GM04504 (cell line): ENCODE results near the gene ZMAT3.
A peak's percentile ranks its signal among the peaks of the same experiment; 100 is the strongest.
"Not testable (repeated sequence)": the region's sequence is repeated elsewhere in the genome, so short reads cannot be mapped to it uniquely, and the experiment has no call there.

ENCODE experiments used
- DNase-seq: peaks from one replicate; pipeline ENCODE4 v3.0.0-alpha.2; 2012; ENCODE audit warnings: low read depth

Gene ZMAT3, protein sequence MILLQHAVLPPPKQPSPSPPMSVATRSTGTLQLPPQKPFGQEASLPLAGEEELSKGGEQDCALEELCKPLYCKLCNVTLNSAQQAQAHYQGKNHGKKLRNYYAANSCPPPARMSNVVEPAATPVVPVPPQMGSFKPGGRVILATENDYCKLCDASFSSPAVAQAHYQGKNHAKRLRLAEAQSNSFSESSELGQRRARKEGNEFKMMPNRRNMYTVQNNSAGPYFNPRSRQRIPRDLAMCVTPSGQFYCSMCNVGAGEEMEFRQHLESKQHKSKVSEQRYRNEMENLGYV

GRCh38 chr3:179071323-179072099 is at the start of gene ZMAT3:
Gene ZMAT3 (minus strand): TSS chr3:179071809. CDS start chr3:179067752, 4,057 bp downstream.
- DNase-seq: peak; percentile 63

DNA sequence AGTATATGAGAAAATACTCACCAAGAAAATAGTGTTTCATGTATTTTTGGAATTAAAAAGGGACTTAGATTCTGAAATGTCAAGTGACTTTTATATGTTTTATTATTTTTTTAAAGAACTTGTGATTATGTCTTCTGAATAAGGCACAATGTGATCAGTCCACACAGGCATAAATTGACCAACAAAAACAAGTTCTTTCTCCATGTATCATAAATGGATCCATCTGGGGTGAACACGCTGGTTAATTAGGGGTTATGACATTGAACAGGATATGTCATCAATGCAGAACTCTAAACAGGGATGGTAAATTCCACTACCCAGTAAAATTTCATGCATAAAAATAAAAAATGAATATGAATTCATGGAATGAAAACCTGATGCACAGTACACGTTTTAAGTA is 45.2 kb upstream of the ZMAT3 start:
- DNase-seq: no peak

GRCh38 chr3:179115444-179115843 is 43.8 kb upstream of the ZMAT3 start:
- DNase-seq: not testable (repeated sequence)

DNA sequence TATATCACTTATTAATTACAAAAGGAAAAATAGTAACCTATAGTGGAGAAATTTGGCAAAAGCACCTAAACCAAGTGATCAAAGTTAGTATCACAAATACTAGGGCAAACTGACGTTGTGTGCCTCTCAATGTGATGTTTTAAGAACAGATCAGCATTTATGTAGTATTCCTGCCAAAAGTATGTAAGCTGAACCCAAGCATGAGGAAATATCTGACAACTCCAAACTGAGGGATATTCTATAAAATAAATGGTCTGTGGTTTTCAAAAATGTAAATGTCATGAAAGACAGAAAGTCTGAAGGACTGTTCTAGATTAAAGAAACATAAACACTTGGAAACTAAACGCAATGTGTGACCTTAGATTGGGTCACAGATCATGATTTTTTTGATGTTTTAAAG is 42.3 kb upstream of the ZMAT3 start:
- DNase-seq: no peak

DNA sequence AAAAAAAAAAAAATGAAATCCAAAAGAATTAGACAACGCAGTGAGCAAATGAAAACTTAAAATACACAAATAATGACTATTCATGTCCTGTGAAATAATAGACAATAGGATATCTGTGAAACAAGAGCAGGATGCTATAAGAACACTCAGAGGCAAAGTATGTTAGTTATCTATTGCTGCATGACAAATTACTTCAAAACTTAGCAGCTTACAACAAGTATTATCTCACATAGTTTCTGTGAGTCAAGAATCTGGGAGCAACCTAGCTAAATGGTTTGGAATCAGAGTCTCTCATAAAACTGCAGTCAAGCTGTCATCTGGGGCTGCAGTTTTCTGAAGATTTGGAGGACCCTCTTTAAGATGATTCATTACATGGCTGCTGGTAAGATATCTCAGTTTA is 36.5 kb upstream of the ZMAT3 start:
- peak; percentile 38 for DNase-seq

DNA sequence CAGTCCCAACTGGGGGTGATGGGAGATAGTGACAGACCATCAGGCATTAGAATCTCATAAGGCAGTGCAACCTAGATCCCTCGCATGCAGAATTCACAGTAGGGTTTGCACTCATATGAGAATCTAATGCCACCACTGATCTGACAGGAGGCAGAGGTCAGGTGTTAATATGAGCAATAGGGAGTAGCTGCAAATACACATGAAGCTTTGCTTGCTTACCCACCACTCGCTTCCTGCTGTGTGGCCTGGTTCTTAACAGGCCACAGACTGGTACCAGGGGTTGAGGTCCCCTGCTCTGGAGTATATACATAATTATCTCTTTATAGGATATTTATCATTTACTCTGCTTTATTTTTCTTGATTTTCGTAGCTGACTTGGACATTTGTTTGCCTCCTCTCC is 36.0 kb upstream of the ZMAT3 start:
- no peak for DNase-seq

DNA sequence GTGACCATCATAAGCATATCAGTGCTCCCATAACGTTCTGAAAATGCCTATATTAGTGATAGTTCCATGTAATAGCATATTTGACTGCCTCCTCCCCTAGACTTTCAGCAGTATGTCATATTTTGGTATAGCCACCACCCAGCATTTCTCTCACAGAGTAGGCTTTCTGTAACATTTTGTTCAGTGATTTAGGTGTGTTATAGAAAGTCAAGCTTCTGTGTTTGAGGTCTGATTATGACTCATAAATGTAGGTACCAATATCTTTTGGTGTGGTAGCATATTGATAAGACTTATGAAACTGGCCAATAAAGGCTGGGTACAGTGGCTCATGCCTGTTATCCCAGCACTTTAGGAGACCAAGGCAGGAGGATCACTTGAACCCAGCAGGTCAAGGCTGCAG is 34.3 kb upstream of the ZMAT3 start:
- no peak for DNase-seq

DNA sequence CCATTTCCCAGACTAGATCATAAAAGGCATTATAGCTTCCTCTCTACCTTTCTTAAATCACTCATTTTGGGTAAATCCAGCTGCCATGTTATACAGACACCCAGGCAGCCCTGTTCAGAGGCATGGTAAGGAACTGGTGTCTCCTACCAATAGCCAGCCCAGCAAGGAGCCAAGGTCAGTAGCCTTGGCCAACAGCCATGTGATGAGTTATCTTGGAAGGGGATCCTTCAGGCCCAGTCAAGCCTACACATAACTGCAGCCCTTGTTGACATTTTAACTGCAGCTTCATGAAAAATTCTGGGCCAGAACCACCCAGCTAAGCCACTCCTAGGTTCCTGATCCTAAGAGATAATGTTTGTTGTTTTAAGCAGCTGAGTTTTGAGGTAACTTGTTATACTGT is 29.0 kb upstream of the ZMAT3 start:
- peak; percentile 38 for DNase-seq

- DNase-seq: no peak
These were observed 26.9 kb upstream of the ZMAT3 start for GRCh38 chr3:179098388-179099077.

DNA sequence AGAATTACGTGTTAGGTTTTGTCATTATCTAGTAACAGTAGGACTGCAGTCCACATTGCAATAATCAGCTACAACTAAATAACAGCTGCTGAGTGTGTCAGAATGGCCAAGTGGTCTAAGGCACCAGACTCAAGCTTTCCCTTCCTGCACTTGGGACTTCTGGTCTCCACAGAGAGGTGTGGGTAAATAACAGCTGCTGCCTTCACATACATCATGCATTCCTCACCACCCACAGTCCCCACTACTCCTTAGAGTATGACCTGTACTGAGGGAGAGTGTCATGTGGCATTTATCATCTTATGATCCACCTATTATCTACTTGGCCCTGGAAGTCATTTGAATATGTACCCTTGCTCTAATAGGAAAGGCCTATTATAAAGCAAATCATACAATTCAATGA is 22.2 kb upstream of the ZMAT3 start:
- DNase-seq: no peak

- DNase-seq: no peak
These were observed 19.5 kb upstream of the ZMAT3 start for GRCh38 chr3:179091113-179091512.

GRCh38 chr3:179088306-179088705 is 16.7 kb upstream of the ZMAT3 start:
- no peak for DNase-seq

- DNase-seq: no peak
These were observed 12.4 kb upstream of the ZMAT3 start for GRCh38 chr3:179083977-179084376.

DNA sequence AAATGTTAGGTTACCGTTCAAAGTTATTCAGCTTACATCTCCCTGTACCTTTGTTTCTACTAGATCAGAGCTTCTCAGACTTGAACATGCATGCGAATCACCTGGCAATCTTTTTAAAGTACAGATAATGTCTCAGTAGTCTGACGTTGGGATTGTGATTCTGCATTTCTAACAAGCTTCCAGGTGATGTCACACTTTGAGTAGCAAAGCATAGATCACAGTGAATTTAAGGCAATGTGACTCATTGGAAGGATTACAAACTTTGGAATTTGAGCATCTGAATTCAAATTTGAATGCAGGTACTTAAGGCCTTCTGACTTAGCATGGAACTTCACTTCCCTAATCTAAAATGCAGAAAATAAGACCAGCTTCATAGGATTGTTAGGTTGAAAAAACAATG is 10.8 kb upstream of the ZMAT3 start:
- no peak for DNase-seq

- DNase-seq: no peak
These were observed 10.3 kb upstream of the ZMAT3 start for GRCh38 chr3:179081885-179082284.

GRCh38 chr3:179079537-179079936 is 7.9 kb upstream of the ZMAT3 start:
- DNase-seq: no peak

- DNase-seq: no peak
These were observed 4.8 kb upstream of the ZMAT3 start for GRCh38 chr3:179076243-179077027.

- DNase-seq: no peak
These were observed 3.0 kb upstream of the ZMAT3 start for GRCh38 chr3:179074656-179075055.

GRCh38 chr3:179073816-179074215 is 2.2 kb upstream of the ZMAT3 start:
- no peak for DNase-seq

- DNase-seq: no peak
These were observed 460 bp upstream of the ZMAT3 start for GRCh38 chr3:179072100-179072438.

- no peak for DNase-seq
These were observed 634 bp downstream of the ZMAT3 start for GRCh38 chr3:179071027-179071322.

GRCh38 chr3:179069762-179070390 is 1.7 kb downstream of the ZMAT3 start:
- DNase-seq: peak; percentile 22
